CD14-positive monocyte (primary cell): ENCODE data around the gene NCBP3. TPM values are rescaled to one million over a fixed set of nuclear protein-coding genes. Genes with fewer than 3 reads are reported as not detected.

Experiments used
- DNase-seq, 3 donors: peaks; one replicate each; pipeline ENCODE4 v3.0.0-alpha.2; 2011 to 2022
- H2AFZ ChIP-seq: 2 replicates; pipeline ENCODE4 v1.6.0; 2012; ENCODE audit warnings: mild to moderate bottlenecking, low read depth, low read length, inconsistent platforms; ENCODE audit not compliant: insufficient read depth, poor library complexity, severe bottlenecking
- H3K27ac ChIP-seq, 2 donors: 1 replicate in 1 of 2; 2 replicates in 1 of 2; pipeline ENCODE4 v1.5.1; 2012 to 2013; ENCODE audit warnings: low read length in 2 of 2, control low read depth in 1 of 2, inconsistent platforms in 1 of 2, low read depth in 1 of 2, mild to moderate bottlenecking in 1 of 2
- H3K27me3 ChIP-seq, 2 donors: one replicate each; pipeline versions ENCODE4 v1.6.0 to v1.6.1; 2011 to 2013; ENCODE audit warnings: low read length in 2 of 2; ENCODE audit not compliant: control insufficient read depth in 2 of 2, insufficient read depth in 2 of 2
- H3K36me3 ChIP-seq, 2 donors: replicated peaks in 1 of 2; 1 replicate in 1 of 2; 2 replicates in 1 of 2; pipeline versions ENCODE4 v1.5.1 to v1.6.1; 2012 to 2013; ENCODE audit warnings: low read length in 2 of 2, control low read depth in 1 of 2, inconsistent platforms in 1 of 2, mild to moderate bottlenecking in 1 of 2; ENCODE audit not compliant: insufficient read depth in 2 of 2, control insufficient read depth in 1 of 2
- H3K4me1 ChIP-seq, 2 donors: 1 replicate in 1 of 2; 2 replicates in 1 of 2; pipeline versions ENCODE4 v1.5.1 to v1.6.1; 2012 to 2013; ENCODE audit warnings: low read length in 2 of 2, control low read depth in 1 of 2, inconsistent platforms in 1 of 2, mild to moderate bottlenecking in 1 of 2, moderate library complexity in 1 of 2; ENCODE audit not compliant: insufficient read depth in 2 of 2, control insufficient read depth in 1 of 2
- H3K4me2 ChIP-seq: replicated peaks from 2 replicates; pipeline ENCODE3; 2012; ENCODE audit warnings: low read length, moderate library complexity, mild to moderate bottlenecking; ENCODE audit not compliant: poor library complexity, severe bottlenecking; ENCODE audit errors: extremely low read depth
- H3K4me3 ChIP-seq, 3 experiments: fragments of 200-600 bp in 1 of 3; sonication (generic) in 1 of 3; replicated peaks in 1 of 3; 1 replicate in 2 of 3; 2 replicates in 1 of 3; pipeline ENCODE4 v1.5.1; 2011 to 2013; ENCODE audit warnings: low read length in 3 of 3, mild to moderate bottlenecking in 3 of 3, control low read depth in 2 of 3, low read depth in 2 of 3, inconsistent platforms in 1 of 3, moderate library complexity in 1 of 3
- H3K79me2 ChIP-seq: 2 replicates; pipeline ENCODE4 v1.6.0; 2012; ENCODE audit warnings: mild to moderate bottlenecking, control low read depth, inconsistent platforms, low read length, moderate library complexity; ENCODE audit not compliant: insufficient read depth
- H3K9ac ChIP-seq: 2 replicates; pipeline ENCODE4 v1.6.0; 2017; ENCODE audit warnings: low read length, mild to moderate bottlenecking; ENCODE audit not compliant: insufficient read depth, poor library complexity, severe bottlenecking
- H3K9me3 ChIP-seq, 2 donors: replicated peaks in 1 of 2; 1 replicate in 1 of 2; 2 replicates in 1 of 2; pipeline versions ENCODE4 v1.5.1 to v1.6.1; 2012 to 2013; ENCODE audit warnings: low read length in 2 of 2, control low read depth in 1 of 2; ENCODE audit not compliant: control insufficient read depth in 1 of 2, insufficient read depth in 1 of 2
- H4K20me1 ChIP-seq: 2 replicates; pipeline ENCODE4 v1.6.0; 2012; ENCODE audit warnings: mild to moderate bottlenecking, low read length, control low read depth, moderate library complexity; ENCODE audit not compliant: insufficient read depth
- H3K27ac Mint-ChIP-seq, 7 donors: one replicate each; pipeline ENCODE4 v1.8.0; 2020; ENCODE audit warnings: mild to moderate bottlenecking in 7 of 7, mixed read lengths in 7 of 7, moderate library complexity in 6 of 7, inconsistent platforms in 2 of 7
- H3K27me3 Mint-ChIP-seq, 3 donors: one replicate each; pipeline ENCODE4 v1.8.0; 2021 to 2022; ENCODE audit warnings: low read depth in 3 of 3, mild to moderate bottlenecking in 3 of 3, mixed read lengths in 3 of 3, moderate library complexity in 3 of 3, inconsistent platforms in 1 of 3
- H3K36me3 Mint-ChIP-seq, 2 donors: one replicate each; pipeline ENCODE4 v1.8.0; 2020; ENCODE audit warnings: mixed read lengths in 2 of 2, inconsistent platforms in 1 of 2, mild to moderate bottlenecking in 1 of 2
- H3K4me1 Mint-ChIP-seq: one replicate; pipeline ENCODE4 v1.8.0; 2020; ENCODE audit warnings: mild to moderate bottlenecking, mixed read lengths
- H3K4me3 Mint-ChIP-seq, 2 donors: one replicate each; pipeline ENCODE4 v1.8.0; 2020; ENCODE audit warnings: mild to moderate bottlenecking in 2 of 2, mixed read lengths in 2 of 2, moderate library complexity in 1 of 2
- H3K9me3 Mint-ChIP-seq, 7 donors: one replicate each; pipeline ENCODE4 v1.8.0; 2020 to 2022; ENCODE audit warnings: mixed read lengths in 7 of 7, mild to moderate bottlenecking in 6 of 7, moderate library complexity in 6 of 7, inconsistent platforms in 2 of 7
- CTCF ChIP-seq: fragments of 200-600 bp; IDR thresholded peaks from one replicate; pipeline ENCODE4 v1.8.0; 2022; ENCODE audit warnings: antibody characterized with exemption, mild to moderate bottlenecking
- WGBS: methylation state at CpG from one replicate; pipeline ENCODE4 v1.1.5; 2013; ENCODE audit warnings: missing lambda C conversion rate; ENCODE audit not compliant: insufficient coverage; 5-methylcytosine and 5-hydroxymethylcytosine counted together
- intact Hi-C, 2 donors: fragments of 100-400 bp; cut with micrococcal nuclease; formaldehyde crosslinking; loops; one replicate each; pipeline versions ENCODE4 v1.15.0 to v1.15.1; 2023
- polyA minus RNA-seq: library from RNA; depleted of rRNA, polyadenylated mRNA; stranded (reverse); fragments of >200 nt; gene quantifications from 2 replicates; pipeline ENCODE4 v1.2.3, GENCODE V29; 2012
- polyA plus RNA-seq, 3 donors: library from polyadenylated mRNA; depleted of rRNA in 1 of 3; unstranded in 2 of 3; stranded (reverse) in 1 of 3; fragments of 300-500 nt in 2 of 3; fragments of >200 nt in 1 of 3; fragmentation: Illumina TruSeq in 2 of 3; gene quantifications; 1 replicate in 2 of 3; 2 replicates in 1 of 3; pipeline ENCODE4 v1.2.3, GENCODE V29; 2012 to 2021
- total RNA-seq, 12 experiments: library from RNA in 1 of 12; stranded (reverse) in 1 of 12; fragments of 120-200 nt in 1 of 12; gene quantifications; one replicate each; pipeline ENCODE4 v1.2.4 and lab custom pipeline; 2013 to 2026; ENCODE audit warnings: mixed read lengths in 6 of 12, inconsistent platforms in 1 of 12

Gene NCBP3
- total RNA-seq (2013): 30.2 TPM
- polyA plus RNA-seq (10 to 100 TPM in 1 of 3 donors, 1 to 10 TPM in 2; 4.9 to 19.0 (median 8.5) TPM), polyA minus RNA-seq (5.4 and 6.4 TPM in 2 replicates), total RNA-seq (lab: John Stamatoyannopoulos, UW) (20.0 to 127 (median 56.7) reads per million in 11 experiments)

- Histone ChIP-seq H3K79me2 (peaks cover 44% of the 10 kb centered on the region), H3K4me2 (peak within 1 kb of the TSS; percentile 94), H3K4me1 (peaks cover 16 to 28% of the 10 kb centered on the region in 2 donors), H4K20me1 (peaks cover 23% of the 10 kb centered on the region), H3K36me3 (peaks cover 8 to 26% of the 10 kb centered on the region in 2 donors), H3K27ac (peak within 1 kb of the TSS; percentile 34 to 88), H3K9me3 (no peaks in the 10 kb centered on the region), H3K27me3 (no peaks in the 10 kb centered on the region), H2AFZ (peak within 1 kb of the TSS; percentile 94), H3K4me3 (peak within 1 kb of the TSS; percentile 77 to 95 (median 84)), H3K9ac (peak within 1 kb of the TSS; percentile 98)
- Mint-ChIP-seq H3K36me3 (peaks cover 10 to 35% of the 10 kb centered on the region in 2 donors), H3K9me3 (no peaks in the 10 kb centered on the region), H3K27ac (peak within 1 kb of the TSS; percentile 79 to 93 (median 87)), H3K4me3 (peak within 1 kb of the TSS; percentile 90 to 92), H3K4me1 (peaks cover 34% of the 10 kb centered on the region), H3K27me3 (peaks cover 2 to 5% (median 4%) of the 10 kb centered on the region in 3 donors)
- intact Hi-C loops: loop anchor here (5.0 to 10.0 kb wide), 3 partner anchors 46 to 799 kb away; partner anchors contain the start of gene CAMKK1 (in 2 of the 2)
- WGBS: under 1% methylated on average over 76 of the region's 76 CpGs
- peak; percentile 92 for TF ChIP-seq CTCF
- DNase-seq: peak; percentile 92 to 93 (median 93)
Measured at GRCh38 chr17:3845621-3846436, at the start of gene NCBP3. Gene NCBP3, minus strand, starts transcription at chr17:3846246. Its CDS starts 23 bp downstream, at chr17:3846223.

- Mint-ChIP-seq H3K27me3 (peaks cover 9 to 13% (median 10%) of the 10 kb centered on the region in 3 donors), H3K27ac (peak overlapping the region; percentile 77 to 92 (median 85)), H3K9me3 (no peaks in the 10 kb centered on the region), H3K4me3 (no peak overlapping the region), H3K4me1 (peaks cover 45% of the 10 kb centered on the region), H3K36me3 (peaks cover 36 to 48% of the 10 kb centered on the region in 2 donors)
- peak overlapping the region; percentile 11 for H3K4me2 ChIP-seq
- no peak overlapping the region for H2AFZ ChIP-seq
- no peaks in the 10 kb centered on the region for H3K27me3 ChIP-seq
- intact Hi-C loops: no loop called here
- H3K79me2 ChIP-seq: no peaks in the 10 kb centered on the region
- peak overlapping the region; percentile 31 to 61 for H3K27ac ChIP-seq
- H4K20me1 ChIP-seq: no peaks in the 10 kb centered on the region
- 100% methylated on average over 2 of the region's 3 CpGs for WGBS
- H3K4me1 ChIP-seq: peaks cover 47 to 58% of the 10 kb centered on the region in 2 donors
- peaks cover 29 to 43% of the 10 kb centered on the region in 2 donors for H3K36me3 ChIP-seq
- DNase-seq: no peak
- TF ChIP-seq CTCF: no peak
- H3K9me3 ChIP-seq: no peaks in the 10 kb centered on the region
- peak overlapping the region in 1 of 3 experiments; percentile 15 for H3K4me3 ChIP-seq
- no peak overlapping the region for H3K9ac ChIP-seq
Measured at GRCh38 chr17:3895354-3895753, 49.3 kb upstream of the NCBP3 start.
